Measurements from ENCODE around the gene NPY2R. TPM values are rescaled to one million over a fixed set of nuclear protein-coding genes. Genes with fewer than 3 reads are reported as not detected.

Gene NPY2R
- total RNA-seq, 1 donor from 2014 or later: 3.6 TPM

GRCh38 chr4:155190099-155190498, 18.3 kb upstream of the NPY2R start:
- DNase-seq (ENCODE audit: low spot score): no peak
- Mint-ChIP-seq H3K4me3 (ENCODE audit: unreplicated experiment) (no peak overlapping the region), H3K4me1 (ENCODE audit: unreplicated experiment) (no peaks in the 10 kb centered on the region), H3K36me3 (ENCODE audit: low read depth, unreplicated experiment) (no peaks in the 10 kb centered on the region), H3K27ac (ENCODE audit: unreplicated experiment) (no peak overlapping the region), H3K27me3 (ENCODE audit: unreplicated experiment) (no peaks in the 10 kb centered on the region), H3K9me3 (ENCODE audit: unreplicated experiment) (no peaks in the 10 kb centered on the region)
- TF ChIP-seq CTCF (IDR thresholded peaks at IDR 0.05; ENCODE audit: unreplicated experiment): no peak

DNA sequence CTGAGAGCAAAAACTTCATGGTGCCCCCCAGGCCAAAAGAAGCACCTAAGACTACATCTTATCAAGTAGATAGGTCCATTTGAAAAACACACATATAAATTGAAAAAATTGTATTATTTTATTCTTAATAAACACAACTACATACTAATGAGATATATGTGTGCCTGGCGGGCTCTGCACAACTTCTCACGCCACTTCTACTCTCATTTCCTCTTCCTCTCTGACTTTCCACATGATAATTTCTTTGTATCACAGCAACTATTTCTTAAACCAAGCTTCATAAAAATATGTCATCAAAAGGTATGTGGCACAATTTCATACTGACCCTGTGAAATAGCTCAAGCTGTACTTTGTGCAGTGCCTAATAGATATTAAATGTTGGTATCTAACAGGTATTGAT, 10.7 kb upstream of the NPY2R start:
- no peaks in the 10 kb centered on the region for H3K36me3 Mint-ChIP-seq (ENCODE audit: low read depth, unreplicated experiment)
- no peak for DNase-seq (ENCODE audit: low spot score)
- no peak overlapping the region for H3K27ac Mint-ChIP-seq (ENCODE audit: unreplicated experiment)
- H3K9me3 Mint-ChIP-seq (ENCODE audit: unreplicated experiment): no peaks in the 10 kb centered on the region
- no peak for TF ChIP-seq CTCF (IDR thresholded peaks at IDR 0.05; ENCODE audit: unreplicated experiment)
- no peak overlapping the region for H3K4me3 Mint-ChIP-seq (ENCODE audit: unreplicated experiment)
- H3K4me1 Mint-ChIP-seq (ENCODE audit: unreplicated experiment): peaks cover 2% of the 10 kb centered on the region
- H3K27me3 Mint-ChIP-seq (ENCODE audit: unreplicated experiment): no peaks in the 10 kb centered on the region

DNA sequence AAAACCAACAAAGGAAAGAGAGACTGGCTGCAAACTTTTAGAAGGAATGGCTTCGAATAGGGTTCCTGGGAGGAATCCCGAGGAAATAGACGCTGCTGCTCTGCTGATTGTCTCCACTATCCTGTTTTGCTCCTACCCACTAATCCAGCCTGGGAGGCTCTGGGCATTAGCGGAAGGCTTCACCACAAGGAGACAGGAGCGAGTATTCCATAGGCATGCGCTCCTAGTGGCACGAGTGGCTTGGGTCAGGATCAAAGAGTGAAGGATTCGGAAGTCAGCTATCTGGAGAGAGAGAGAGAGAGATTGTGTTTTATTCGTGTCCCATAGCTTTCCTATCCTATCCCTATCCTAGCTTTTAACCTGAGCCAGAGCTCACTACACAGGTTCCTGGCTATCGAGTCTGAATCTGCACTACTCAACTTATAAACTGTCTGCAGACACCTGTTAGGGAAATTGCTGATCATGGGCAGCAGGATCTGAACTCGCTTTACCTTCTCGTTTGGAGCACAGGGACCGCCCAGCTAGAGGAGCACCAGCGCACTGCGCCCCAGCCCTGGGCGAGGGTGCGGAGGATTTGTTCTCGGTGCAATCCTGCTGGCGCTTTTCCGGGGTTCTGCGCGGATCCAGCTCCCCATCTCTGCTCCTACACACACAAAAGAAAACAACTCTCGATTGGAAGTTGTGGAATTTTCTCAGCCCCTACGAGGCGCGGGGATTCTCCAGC, 740 bp upstream of the NPY2R start:
- peak; percentile 58 for DNase-seq (ENCODE audit: low spot score)
- Mint-ChIP-seq H3K9me3 (ENCODE audit: unreplicated experiment) (no peaks in the 10 kb centered on the region), H3K4me3 (ENCODE audit: unreplicated experiment) (peak overlapping the region; percentile 87), H3K27ac (ENCODE audit: unreplicated experiment) (peak overlapping the region; percentile 8), H3K27me3 (ENCODE audit: unreplicated experiment) (peaks cover 6% of the 10 kb centered on the region), H3K36me3 (ENCODE audit: low read depth, unreplicated experiment) (no peaks in the 10 kb centered on the region), H3K4me1 (ENCODE audit: unreplicated experiment) (peaks cover 26% of the 10 kb centered on the region)
- no peak for TF ChIP-seq CTCF (IDR thresholded peaks at IDR 0.05; ENCODE audit: unreplicated experiment)

DNA sequence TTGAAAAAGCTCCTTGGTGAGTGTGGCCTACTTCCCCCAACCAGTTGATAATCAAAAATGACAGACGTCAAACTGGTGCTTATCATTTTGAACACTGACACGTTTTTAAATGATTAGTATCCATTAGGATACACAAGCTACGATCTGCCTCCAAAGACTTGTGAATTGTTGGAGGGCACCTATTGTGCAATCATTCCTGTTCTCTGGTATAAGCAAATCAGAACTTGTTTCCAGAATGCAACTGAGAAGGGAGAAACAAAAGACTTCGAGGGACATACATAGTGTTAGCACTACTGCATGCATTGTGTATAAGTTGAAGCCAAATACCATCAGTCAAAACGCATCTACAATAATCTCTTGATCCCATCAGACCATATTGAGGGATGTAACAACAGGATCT, 11.6 kb downstream of the NPY2R start:
- Mint-ChIP-seq H3K4me3 (ENCODE audit: unreplicated experiment) (no peak overlapping the region), H3K4me1 (ENCODE audit: unreplicated experiment) (no peaks in the 10 kb centered on the region), H3K36me3 (ENCODE audit: low read depth, unreplicated experiment) (peaks cover 6% of the 10 kb centered on the region), H3K27me3 (ENCODE audit: unreplicated experiment) (no peaks in the 10 kb centered on the region), H3K27ac (ENCODE audit: unreplicated experiment) (no peak overlapping the region), H3K9me3 (ENCODE audit: unreplicated experiment) (no peaks in the 10 kb centered on the region)
- DNase-seq (ENCODE audit: low spot score): no peak
- TF ChIP-seq CTCF (IDR thresholded peaks at IDR 0.05; ENCODE audit: unreplicated experiment): no peak

DNA sequence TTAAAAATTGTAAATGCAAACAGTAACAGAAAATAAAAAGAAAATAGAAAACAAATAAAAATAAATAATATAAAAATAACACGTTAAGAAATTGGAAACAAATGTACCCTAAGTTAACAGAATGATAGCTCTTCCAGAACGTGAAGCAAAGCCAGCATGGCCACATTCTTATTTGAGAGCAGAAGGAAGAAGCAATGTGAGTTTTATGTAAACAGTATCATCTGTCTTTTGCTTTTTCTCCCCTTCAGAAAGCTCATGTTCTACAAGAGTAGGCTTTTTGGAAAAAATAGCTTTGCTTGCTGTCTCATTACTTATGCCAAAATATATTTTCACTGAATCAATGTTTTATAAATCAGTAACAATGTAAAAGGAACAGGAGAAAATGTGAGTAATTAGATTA, 18.7 kb downstream of the NPY2R start:
- TF ChIP-seq CTCF (IDR thresholded peaks at IDR 0.05; ENCODE audit: unreplicated experiment): no peak
- Mint-ChIP-seq H3K4me1 (ENCODE audit: unreplicated experiment) (no peaks in the 10 kb centered on the region), H3K9me3 (ENCODE audit: unreplicated experiment) (no peaks in the 10 kb centered on the region), H3K27ac (ENCODE audit: unreplicated experiment) (no peak overlapping the region), H3K4me3 (ENCODE audit: unreplicated experiment) (no peak overlapping the region), H3K36me3 (ENCODE audit: low read depth, unreplicated experiment) (no peaks in the 10 kb centered on the region), H3K27me3 (ENCODE audit: unreplicated experiment) (no peaks in the 10 kb centered on the region)
- no peak for DNase-seq (ENCODE audit: low spot score)
